SW480 (cell line): ENCODE data around the gene LIN7A.

ENCODE experiments used
- DNase-seq: peaks from one replicate; pipeline ENCODE4 v3.0.0-alpha.2; 2016; ENCODE audit warnings: low spot score

The LIN7A gene

DNA sequence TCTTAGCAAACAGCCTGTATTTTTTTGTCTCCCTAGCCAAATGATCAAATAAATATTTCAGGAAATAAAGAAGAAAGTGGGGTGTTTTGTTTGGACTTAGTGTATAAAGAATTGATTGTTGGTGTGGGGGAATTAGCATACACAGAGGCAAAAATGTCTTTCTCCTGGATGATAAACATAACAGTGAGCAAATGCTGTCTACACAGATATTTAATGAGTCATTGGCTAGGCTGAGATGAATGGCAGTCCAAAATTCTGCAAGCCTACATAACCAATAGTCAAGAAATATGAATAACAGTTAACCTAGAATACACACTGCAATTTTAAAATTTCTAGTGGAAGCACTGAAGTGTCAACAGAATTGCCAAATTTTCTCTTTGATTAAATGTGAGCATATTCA lies 185.3 kb downstream of the LIN7A start:
- no peak for DNase-seq

DNA sequence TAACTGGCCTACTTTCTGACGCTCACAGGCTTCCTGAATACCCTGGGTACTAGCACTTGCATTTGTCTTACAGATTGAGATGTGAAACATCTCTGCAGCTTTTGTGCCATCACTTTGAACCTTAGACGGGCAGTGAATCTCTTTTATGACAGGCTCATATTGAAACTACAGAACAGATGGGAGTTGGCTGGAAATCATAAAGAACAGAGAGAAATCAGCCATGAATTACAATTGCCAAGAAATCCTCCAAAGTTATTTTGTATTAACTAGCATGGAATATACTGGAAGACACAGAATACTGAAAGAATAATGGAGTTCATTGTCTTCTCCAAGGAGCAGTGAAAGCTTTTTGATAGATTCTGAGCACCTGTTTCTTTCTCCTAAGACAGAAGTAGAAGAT lies 188.3 kb downstream of the LIN7A start:
- no peak for DNase-seq

DNA sequence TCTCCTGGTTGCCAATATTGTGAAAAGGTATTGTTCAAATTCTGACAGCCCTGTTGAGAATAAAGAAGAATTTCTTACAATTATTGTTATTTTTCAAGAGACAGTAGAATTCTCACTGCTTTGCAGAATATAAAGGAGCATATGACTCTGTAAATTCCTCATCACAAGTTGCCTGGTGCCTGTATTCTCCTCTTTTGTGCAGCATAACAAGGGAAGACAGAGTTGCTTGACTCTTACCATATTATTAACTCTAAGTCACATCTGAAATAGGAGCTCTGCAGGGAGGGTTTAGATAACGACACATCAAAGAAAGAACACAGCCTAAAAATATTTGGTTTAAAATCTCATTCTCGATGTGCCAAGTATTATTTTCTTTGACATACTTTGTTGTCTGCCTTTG lies 189.9 kb downstream of the LIN7A start:
- no peak for DNase-seq

DNA sequence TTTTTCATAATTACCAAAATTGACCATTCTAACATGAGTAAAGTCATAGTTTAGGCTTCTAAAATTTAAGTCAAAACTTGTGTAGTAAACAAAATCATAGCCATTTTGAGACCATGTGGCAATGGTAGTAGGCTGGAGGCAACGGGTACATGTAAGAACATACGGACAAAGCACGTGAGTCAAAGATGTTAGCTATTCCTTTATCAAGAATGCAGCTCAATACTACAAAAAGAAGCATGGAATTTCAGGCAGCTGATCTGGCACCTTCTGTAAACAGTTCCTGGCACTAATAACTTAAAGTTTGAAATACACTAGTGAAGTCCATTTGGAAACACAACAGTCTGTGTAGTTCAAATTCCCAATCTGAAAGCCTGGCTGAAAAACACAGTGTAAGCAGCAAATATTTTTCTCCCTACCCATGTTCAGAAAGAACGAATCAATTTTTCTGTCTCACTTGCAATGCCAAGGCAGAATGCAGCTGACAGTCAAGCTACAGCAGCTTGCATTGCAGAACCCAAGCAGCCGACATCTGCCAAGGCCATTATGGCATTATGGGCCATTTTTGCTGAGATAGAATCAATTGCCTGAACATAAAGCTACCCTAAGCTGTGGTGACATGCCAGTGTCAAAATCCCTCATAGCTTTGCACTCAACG lies 191.8 kb downstream of the LIN7A start:
- DNase-seq, result no peak
